Measurements from ENCODE around the gene CCDC57.
"Not testable (repeated sequence)": the region's sequence is repeated elsewhere in the genome, so short reads cannot be mapped to it uniquely, and the experiment has no call there.

The CCDC57 gene

GRCh38 chr17:82148011-82148410 lies 64.6 kb downstream of the CCDC57 start:
- Histone ChIP-seq H3K27ac (ENCODE audit: low read depth, low read length, severe bottlenecking) (no peak overlapping the region), H3K9me3 (ENCODE audit: control insufficient read depth, low read length) (no peaks in the 10 kb centered on the region), H3K36me3 (ENCODE audit: control insufficient read depth, insufficient read depth, low read length) (peaks cover 7% of the 10 kb centered on the region), H3K4me3 (ENCODE audit: extremely low read depth, insufficient read depth, low read length, poor library complexity, severe bottlenecking) (no peak overlapping the region), H3K4me1 (ENCODE audit: control insufficient read depth, insufficient read depth, low read length, poor library complexity, severe bottlenecking) (no peaks in the 10 kb centered on the region)
- WGBS, 2 experiments (ENCODE audit: insufficient coverage in 2 of 2): 94 to 100% methylated on average over 1 of the region's 1 CpG

GRCh38 chr17:82146663-82147654 lies 65.7 kb downstream of the CCDC57 start:
- Histone ChIP-seq H3K4me1 (ENCODE audit: control insufficient read depth, insufficient read depth, low read length, poor library complexity, severe bottlenecking) (no peaks in the 10 kb centered on the region), H3K4me3 (ENCODE audit: extremely low read depth, insufficient read depth, low read length, poor library complexity, severe bottlenecking) (no peak overlapping the region), H3K27ac (ENCODE audit: low read depth, low read length, severe bottlenecking) (no peak overlapping the region), H3K36me3 (ENCODE audit: control insufficient read depth, insufficient read depth, low read length) (peaks cover 7% of the 10 kb centered on the region), H3K9me3 (ENCODE audit: control insufficient read depth, low read length) (no peaks in the 10 kb centered on the region)
- WGBS, 2 experiments (ENCODE audit: insufficient coverage in 2 of 2): 83% methylated on average over 16 to 17 of the region's 18 CpGs

- Histone ChIP-seq H3K4me1 (ENCODE audit: control insufficient read depth, insufficient read depth, low read length, poor library complexity, severe bottlenecking) (peaks cover 3% of the 10 kb centered on the region), H3K9me3 (ENCODE audit: control insufficient read depth, low read length) (no peaks in the 10 kb centered on the region), H3K4me3 (ENCODE audit: extremely low read depth, insufficient read depth, low read length, poor library complexity, severe bottlenecking) (no peak overlapping the region), H3K27ac (ENCODE audit: low read depth, low read length, severe bottlenecking) (no peak overlapping the region), H3K36me3 (ENCODE audit: control insufficient read depth, insufficient read depth, low read length) (peaks cover 5% of the 10 kb centered on the region)
- WGBS, 2 experiments (ENCODE audit: insufficient coverage in 2 of 2): 89 to 98% methylated on average over 11 to 13 of the region's 13 CpGs
Measured at GRCh38 chr17:82145550-82146155, 67.0 kb downstream of the CCDC57 start.

- Histone ChIP-seq H3K4me3 (ENCODE audit: extremely low read depth, insufficient read depth, low read length, poor library complexity, severe bottlenecking) (no peak overlapping the region), H3K36me3 (ENCODE audit: control insufficient read depth, insufficient read depth, low read length) (peaks cover 9% of the 10 kb centered on the region), H3K4me1 (ENCODE audit: control insufficient read depth, insufficient read depth, low read length, poor library complexity, severe bottlenecking) (peaks cover 3% of the 10 kb centered on the region), H3K9me3 (ENCODE audit: control insufficient read depth, low read length) (no peaks in the 10 kb centered on the region), H3K27ac (ENCODE audit: low read depth, low read length, severe bottlenecking) (no peak overlapping the region)
- 100% methylated on average over 2 of the region's 8 CpGs; no CpG with 5 or more reads in 1 of the 2 experiments for WGBS, 2 experiments (ENCODE audit: insufficient coverage in 2 of 2)
Measured at GRCh38 chr17:82143333-82143732, 69.3 kb downstream of the CCDC57 start.

GRCh38 chr17:82139961-82140360 lies 72.7 kb downstream of the CCDC57 start:
- H3K4me1 ChIP-seq (ENCODE audit: control insufficient read depth, insufficient read depth, low read length, poor library complexity, severe bottlenecking); H3K27ac ChIP-seq (ENCODE audit: low read depth, low read length, severe bottlenecking); H3K9me3 ChIP-seq (ENCODE audit: control insufficient read depth, low read length); H3K4me3 ChIP-seq (ENCODE audit: extremely low read depth, insufficient read depth, low read length, poor library complexity, severe bottlenecking); H3K36me3 ChIP-seq (ENCODE audit: control insufficient read depth, insufficient read depth, low read length): not testable (repeated sequence)
- 82 to 87% methylated on average over 8 to 10 of the region's 10 CpGs for WGBS, 2 experiments (ENCODE audit: insufficient coverage in 2 of 2)

- Histone ChIP-seq H3K27ac (ENCODE audit: low read depth, low read length, severe bottlenecking) (no peak overlapping the region), H3K4me1 (ENCODE audit: control insufficient read depth, insufficient read depth, low read length, poor library complexity, severe bottlenecking) (peaks cover 9% of the 10 kb centered on the region), H3K36me3 (ENCODE audit: control insufficient read depth, insufficient read depth, low read length) (peaks cover 7% of the 10 kb centered on the region), H3K4me3 (ENCODE audit: extremely low read depth, insufficient read depth, low read length, poor library complexity, severe bottlenecking) (no peak overlapping the region), H3K9me3 (ENCODE audit: control insufficient read depth, low read length) (no peaks in the 10 kb centered on the region)
- WGBS, 2 experiments (ENCODE audit: insufficient coverage in 2 of 2): 89 to 93% methylated on average over 28 of the region's 28 CpGs
Measured at GRCh38 chr17:82138511-82138992, 74.1 kb downstream of the CCDC57 start.

- Histone ChIP-seq H3K4me3 (ENCODE audit: extremely low read depth, insufficient read depth, low read length, poor library complexity, severe bottlenecking) (no peak overlapping the region), H3K27ac (ENCODE audit: low read depth, low read length, severe bottlenecking) (no peak overlapping the region), H3K4me1 (ENCODE audit: control insufficient read depth, insufficient read depth, low read length, poor library complexity, severe bottlenecking) (peaks cover 6% of the 10 kb centered on the region), H3K36me3 (ENCODE audit: control insufficient read depth, insufficient read depth, low read length) (peaks cover 3% of the 10 kb centered on the region), H3K9me3 (ENCODE audit: control insufficient read depth, low read length) (no peaks in the 10 kb centered on the region)
- WGBS, 2 experiments (ENCODE audit: insufficient coverage in 2 of 2): 91 to 95% methylated on average over 9 of the region's 11 CpGs
Measured at GRCh38 chr17:82134101-82134500, 78.5 kb downstream of the CCDC57 start.

- not testable (repeated sequence) for H3K27ac ChIP-seq (ENCODE audit: low read depth, low read length, severe bottlenecking); H3K4me3 ChIP-seq (ENCODE audit: extremely low read depth, insufficient read depth, low read length, poor library complexity, severe bottlenecking)
- 91 to 100% methylated on average over 1 of the region's 8 CpGs for WGBS, 2 experiments (ENCODE audit: insufficient coverage in 2 of 2)
Measured at GRCh38 chr17:82133166-82133953, 79.3 kb downstream of the CCDC57 start.

GRCh38 chr17:82129095-82129494 lies 83.5 kb downstream of the CCDC57 start:
- no peaks in the 10 kb centered on the region for H3K9me3 ChIP-seq (ENCODE audit: control insufficient read depth, low read length)
- no peak overlapping the region for H3K4me3 ChIP-seq (ENCODE audit: extremely low read depth, insufficient read depth, low read length, poor library complexity, severe bottlenecking)
- 87 to 100% methylated on average over 3 to 4 of the region's 4 CpGs for WGBS, 2 experiments (ENCODE audit: insufficient coverage in 2 of 2)
- H3K27ac ChIP-seq (ENCODE audit: low read depth, low read length, severe bottlenecking): no peak overlapping the region
- H3K4me1 ChIP-seq (ENCODE audit: control insufficient read depth, insufficient read depth, low read length, poor library complexity, severe bottlenecking): peaks cover 5% of the 10 kb centered on the region
- H3K36me3 ChIP-seq (ENCODE audit: control insufficient read depth, insufficient read depth, low read length): peaks cover 21% of the 10 kb centered on the region

More at GRCh38 chr17:82133166-82133953, 79.3 kb downstream of the CCDC57 start:
- not testable (repeated sequence) for H3K4me1 ChIP-seq (ENCODE audit: control insufficient read depth, insufficient read depth, low read length, poor library complexity, severe bottlenecking); H3K9me3 ChIP-seq (ENCODE audit: control insufficient read depth, low read length); H3K36me3 ChIP-seq (ENCODE audit: control insufficient read depth, insufficient read depth, low read length)

- WGBS, 2 experiments (ENCODE audit: insufficient coverage in 2 of 2): 91 to 95% methylated on average over 12 of the region's 15 CpGs
- H3K4me3 ChIP-seq (ENCODE audit: extremely low read depth, insufficient read depth, low read length, poor library complexity, severe bottlenecking): no peak overlapping the region
- no peak overlapping the region for H3K27ac ChIP-seq (ENCODE audit: low read depth, low read length, severe bottlenecking)
- H3K9me3 ChIP-seq (ENCODE audit: control insufficient read depth, low read length): no peaks in the 10 kb centered on the region
- H3K36me3 ChIP-seq (ENCODE audit: control insufficient read depth, insufficient read depth, low read length): peaks cover 21% of the 10 kb centered on the region
- H3K4me1 ChIP-seq (ENCODE audit: control insufficient read depth, insufficient read depth, low read length, poor library complexity, severe bottlenecking): no peaks in the 10 kb centered on the region
Measured at GRCh38 chr17:82128287-82128686, 84.4 kb downstream of the CCDC57 start.
